WTC11 (cell line): Measurements from ENCODE around the gene SSBP2. TPM values are rescaled to one million over a fixed set of nuclear protein-coding genes. Genes with fewer than 3 reads are reported as not detected.

ENCODE experiments used
- ATAC-seq: fragments of 200-7000 bp; cut with Tn5 transposase; 2 replicates; pipeline ENCODE4 v1.10.0; 2021; ENCODE audit warnings: mild to moderate bottlenecking, moderate library complexity
- CTCF ChIA-PET: fragments of 300-600 bp; sonication (Branson Sonifier 250); formaldehyde crosslinking; loops from one replicate; lab custom pipeline; 2021; ENCODE audit warnings: antibody characterized with exemption; lab: Charles Lee
- POLR2A ChIA-PET: fragments of 350-600 bp; sonication (Branson Sonifier 250); formaldehyde crosslinking; loops from one replicate; lab custom pipeline; 2021; ENCODE audit warnings: antibody characterized with exemption; lab: Charles Lee
- DNase-seq: peaks from one replicate; pipeline ENCODE4 v3.0.0; 2021; ENCODE audit warnings: low spot score
- H3K27ac Mint-ChIP-seq: 2 replicates; pipeline ENCODE4 v1.8.0; 2021; ENCODE audit warnings: mixed read lengths
- H3K27me3 Mint-ChIP-seq: 2 replicates; pipeline ENCODE4 v1.8.0; 2021; ENCODE audit warnings: low read depth, mild to moderate bottlenecking, moderate library complexity, mixed read lengths
- H3K36me3 Mint-ChIP-seq: 2 replicates; pipeline ENCODE4 v1.8.0; 2021; ENCODE audit warnings: mixed read lengths
- H3K4me1 Mint-ChIP-seq: 2 replicates; pipeline ENCODE4 v1.8.0; 2022; ENCODE audit warnings: mixed read lengths
- H3K4me3 Mint-ChIP-seq: 2 replicates; pipeline ENCODE4 v1.8.0; 2021; ENCODE audit warnings: mild to moderate bottlenecking, moderate library complexity, mixed read lengths
- H3K9me3 Mint-ChIP-seq: 2 replicates; pipeline ENCODE4 v1.8.0; 2021; ENCODE audit warnings: mixed read lengths
- AFF4 ChIP-seq: sonication (generic); formaldehyde crosslinking; IDR thresholded peaks from 2 replicates; pipeline ENCODE4 v1.8.1; 2023; ENCODE audit warnings: mild to moderate bottlenecking, missing genetic modification reagents, borderline replicate concordance
- CREM ChIP-seq: sonication (generic); formaldehyde crosslinking; IDR thresholded peaks from 2 replicates; pipeline ENCODE4 v1.8.1; 2022; ENCODE audit warnings: mild to moderate bottlenecking, missing genetic modification reagents, moderate library complexity
- E2F4 ChIP-seq: sonication (generic); formaldehyde crosslinking; IDR thresholded peaks from 2 replicates; pipeline ENCODE4 v1.8.1; 2022; ENCODE audit warnings: low read depth, mild to moderate bottlenecking, moderate library complexity, missing genetic modification reagents, borderline replicate concordance
- ERG ChIP-seq: fragments of 250-450 bp; sonication (Bioruptor Pico); IDR thresholded peaks from 2 replicates; pipeline ENCODE4 v1.8.0; 2021; ENCODE audit warnings: mild to moderate bottlenecking
- NR2C2 ChIP-seq: sonication (generic); formaldehyde crosslinking; IDR thresholded peaks from 2 replicates; pipeline ENCODE4 v1.8.0; 2022; ENCODE audit warnings: mild to moderate bottlenecking, missing genetic modification reagents
- SMAD3 ChIP-seq: sonication (generic); formaldehyde crosslinking; IDR thresholded peaks from 2 replicates; pipeline ENCODE4 v1.8.0; 2022; ENCODE audit warnings: missing genetic modification reagents, mild to moderate bottlenecking, borderline replicate concordance
- SOX15 ChIP-seq: fragments of 250-450 bp; sonication (Bioruptor Pico); IDR thresholded peaks from 2 replicates; pipeline ENCODE4 v1.9.0; 2021; ENCODE audit warnings: mild to moderate bottlenecking
- SP1 ChIP-seq: sonication (generic); formaldehyde crosslinking; conservative IDR thresholded peaks from 2 replicates; pipeline ENCODE4 v1.8.1; 2022; ENCODE audit warnings: missing genetic modification reagents
- TEAD4 ChIP-seq: sonication (generic); formaldehyde crosslinking; IDR thresholded peaks from 2 replicates; pipeline ENCODE4 v1.8.0; 2022; ENCODE audit warnings: mild to moderate bottlenecking, missing genetic modification reagents
- USF1 ChIP-seq: sonication (generic); formaldehyde crosslinking; IDR thresholded peaks from 2 replicates; pipeline ENCODE4 v1.8.0; 2022; ENCODE audit warnings: mild to moderate bottlenecking, missing genetic modification reagents
- ZNF121 ChIP-seq: sonication (generic); formaldehyde crosslinking; IDR thresholded peaks from 2 replicates; pipeline ENCODE4 v1.8.0; 2023; ENCODE audit warnings: missing genetic modification reagents
- ZNF232 ChIP-seq: sonication (generic); formaldehyde crosslinking; IDR thresholded peaks from 2 replicates; pipeline ENCODE4 v1.8.0; 2022; ENCODE audit warnings: mild to moderate bottlenecking, missing genetic modification reagents
- ZNF263 ChIP-seq: sonication (generic); formaldehyde crosslinking; IDR thresholded peaks from 2 replicates; pipeline ENCODE4 v1.8.1; 2022; ENCODE audit warnings: low read depth, mild to moderate bottlenecking, moderate library complexity, missing genetic modification reagents
- ZNF512 ChIP-seq: sonication (generic); formaldehyde crosslinking; IDR thresholded peaks from 2 replicates; pipeline ENCODE4 v1.8.1; 2022; ENCODE audit warnings: missing genetic modification reagents, borderline replicate concordance
- ZNF532 ChIP-seq: fragments of 250-450 bp; sonication (Bioruptor Pico); IDR thresholded peaks from 2 replicates; pipeline ENCODE4 v1.9.0; 2021; ENCODE audit warnings: mild to moderate bottlenecking, borderline replicate concordance
- total RNA-seq: library from RNA; stranded (reverse); gene quantifications from 3 replicates; pipeline ENCODE4 v1.2.3, GENCODE V29; 2021

The SSBP2 gene
- total RNA-seq, 1 experiment from 2014 or later = 24.9 TPM

- TF ChIP-seq ZNF512 (CRISPR knock-in tag) (no peak), TEAD4 (no peak), SP1 (no peak), SMAD3 (CRISPR knock-in tag) (no peak)
- TF ChIP-seq, all 79 proteins: peak for 0
These were observed 226.9 kb downstream of the SSBP2 start (continued) for GRCh38 chr5:81524015-81524414.

GRCh38 chr5:81522571-81522970 is 228.3 kb downstream of the SSBP2 start:
- POLR2A ChIA-PET = no interaction called here
- no peaks in the 10 kb centered on the region for H3K9me3 Mint-ChIP-seq
- DNase-seq (no peak), ATAC-seq (no peak)
- H3K4me1 Mint-ChIP-seq = peaks cover 4% of the 10 kb centered on the region
- no peak for TF ChIP-seq AFF4 (CRISPR knock-in tag)
- no peak for TF ChIP-seq TEAD4
- TF ChIP-seq ZNF232 (CRISPR knock-in tag) = no peak
- TF ChIP-seq SMAD3 (CRISPR knock-in tag) = no peak
- TF ChIP-seq ZNF121 (CRISPR knock-in tag) = no peak
- TF ChIP-seq ZNF263 (CRISPR knock-in tag) = no peak
- TF ChIP-seq E2F4 (CRISPR knock-in tag) = no peak
- no peak for TF ChIP-seq NR2C2 (CRISPR knock-in tag)
- TF ChIP-seq, all 79 proteins: peak for 0
- no peaks in the 10 kb centered on the region for H3K27me3 Mint-ChIP-seq
- H3K4me3 Mint-ChIP-seq = no peak overlapping the region
- CTCF ChIA-PET = no interaction called here
- H3K27ac Mint-ChIP-seq = peak overlapping the region; percentile 3; the same call in 1 of the 2 replicates
- H3K36me3 Mint-ChIP-seq = no peaks in the 10 kb centered on the region

GRCh38 chr5:81520769-81521168 is 230.1 kb downstream of the SSBP2 start:
- Mint-ChIP-seq H3K4me1 (peaks cover 4% of the 10 kb centered on the region), H3K9me3 (no peaks in the 10 kb centered on the region), H3K27ac (no peak overlapping the region), H3K36me3 (no peaks in the 10 kb centered on the region), H3K4me3 (no peak overlapping the region)
- DNase-seq (no peak), ATAC-seq (no peak)
- CTCF ChIA-PET = no interaction called here
- TF ChIP-seq SOX15 (CRISPR knock-in tag) = no peak
- TF ChIP-seq USF1 (CRISPR knock-in tag) = no peak
- no peak for TF ChIP-seq ERG
- TF ChIP-seq CREM (CRISPR knock-in tag) = no peak
- TF ChIP-seq SMAD3 (CRISPR knock-in tag) = no peak
- TF ChIP-seq ZNF532 (CRISPR knock-in tag) = no peak
- TF ChIP-seq, all 79 proteins: peak for 0
- H3K27me3 Mint-ChIP-seq = no peaks in the 10 kb centered on the region
- POLR2A ChIA-PET = no interaction called here
